GM21576 (cell line): Measurements from ENCODE around the gene DPEP1.

Experiments used
- ATAC-seq: cut with Tn5 transposase; IDR thresholded peaks from one replicate; pipeline ENCODE4 v1.9.1; 2021; ENCODE audit warnings: mild to moderate bottlenecking, moderate library complexity; ENCODE audit not compliant: unreplicated experiment

Gene DPEP1

GRCh38 chr16:89598199-89598598 is 15.2 kb upstream of the DPEP1 start:
- ATAC-seq = no peak

- ATAC-seq = no peak
Measured at GRCh38 chr16:89599451-89599858, 14.0 kb upstream of the DPEP1 start.

GRCh38 chr16:89599902-89600301 is 13.5 kb upstream of the DPEP1 start:
- ATAC-seq = no peak

GRCh38 chr16:89600427-89600826 is 13.0 kb upstream of the DPEP1 start:
- ATAC-seq = no peak

- ATAC-seq = no peak
Measured at GRCh38 chr16:89600956-89601355, 12.5 kb upstream of the DPEP1 start.

GRCh38 chr16:89601906-89602272 is 11.6 kb upstream of the DPEP1 start:
- ATAC-seq = no peak

- no peak for ATAC-seq
Measured at GRCh38 chr16:89602273-89602951, 11.0 kb upstream of the DPEP1 start.

- ATAC-seq = no peak
Measured at GRCh38 chr16:89602952-89603590, 10.4 kb upstream of the DPEP1 start.

GRCh38 chr16:89604764-89605163 is 8.7 kb upstream of the DPEP1 start:
- ATAC-seq = no peak

GRCh38 chr16:89605186-89605970 is 8.1 kb upstream of the DPEP1 start:
- no peak for ATAC-seq

GRCh38 chr16:89606006-89606405 is 7.4 kb upstream of the DPEP1 start:
- no peak for ATAC-seq

- ATAC-seq = no peak
Measured at GRCh38 chr16:89607453-89607852, 6.0 kb upstream of the DPEP1 start.

- no peak for ATAC-seq
Measured at GRCh38 chr16:89607937-89608740, 5.3 kb upstream of the DPEP1 start.

GRCh38 chr16:89610108-89610453 is 3.4 kb upstream of the DPEP1 start:
- no peak for ATAC-seq

GRCh38 chr16:89612415-89613166 is 851 bp upstream of the DPEP1 start:
- ATAC-seq = no peak

- no peak for ATAC-seq
Measured at GRCh38 chr16:89613954-89614459, 565 bp downstream of the DPEP1 start.

- ATAC-seq = no peak
Measured at GRCh38 chr16:89615176-89615575, 1.7 kb downstream of the DPEP1 start.

- ATAC-seq = no peak
Measured at GRCh38 chr16:89615596-89616090, 2.2 kb downstream of the DPEP1 start.

GRCh38 chr16:89616623-89617022 is 3.2 kb downstream of the DPEP1 start:
- ATAC-seq = no peak

GRCh38 chr16:89617036-89617435 is 3.6 kb downstream of the DPEP1 start:
- ATAC-seq = no peak
